Fibroblast of mammary gland (primary cell): ENCODE data around the gene RAI1.

Source experiments
- DNase-seq: peaks from one replicate; pipeline ENCODE4 v3.0.0-alpha.2; 2010; ENCODE audit warnings: low read depth
- H3K4me3 ChIP-seq: 2 replicates; pipeline ENCODE4 v1.5.1; 2011; ENCODE audit warnings: low read depth, mild to moderate bottlenecking, low read length, moderate library complexity; ENCODE audit not compliant: control insufficient read depth
- CTCF ChIP-seq: conservative IDR thresholded peaks from 2 replicates; pipeline ENCODE4 v1.5.1; 2011; ENCODE audit warnings: low read depth, low read length, inconsistent platforms; ENCODE audit not compliant: control insufficient read depth, insufficient read depth

Gene RAI1

GRCh38 chr17:17650959-17651358 is 30.3 kb upstream of the RAI1 start:
- DNase-seq: no peak
- TF ChIP-seq CTCF: no peak
- H3K4me3 ChIP-seq: no peak overlapping the region

- H3K4me3 ChIP-seq: no peak overlapping the region
- DNase-seq: no peak
- TF ChIP-seq CTCF: no peak
Observed at GRCh38 chr17:17653343-17653742, 27.9 kb upstream of the RAI1 start.

- H3K4me3 ChIP-seq: no peak overlapping the region
- no peak for DNase-seq
- no peak for TF ChIP-seq CTCF
Observed at GRCh38 chr17:17659340-17659739, 21.9 kb upstream of the RAI1 start.

GRCh38 chr17:17661134-17661533 is 20.1 kb upstream of the RAI1 start:
- TF ChIP-seq CTCF: no peak
- no peak overlapping the region for H3K4me3 ChIP-seq
- DNase-seq: no peak

GRCh38 chr17:17661834-17662385 is 19.3 kb upstream of the RAI1 start:
- no peak for TF ChIP-seq CTCF
- no peak overlapping the region for H3K4me3 ChIP-seq
- no peak for DNase-seq

GRCh38 chr17:17663160-17664063 is 17.8 kb upstream of the RAI1 start:
- H3K4me3 ChIP-seq: no peak overlapping the region
- no peak for TF ChIP-seq CTCF
- peak; percentile 96 for DNase-seq
